LNCaP clone FGC (cell line): ENCODE results near the gene DIS3L.

Experiments
- DNase-seq: peaks from one replicate; pipeline ENCODE4 v3.0.0-alpha.2; 2011; ENCODE audit warnings: low read depth
- H3K4me3 ChIP-seq: 2 replicates; pipeline ENCODE4 v1.5.1; 2011; ENCODE audit warnings: mild to moderate bottlenecking, low read depth, low read length, control low read depth
- CTCF ChIP-seq: IDR thresholded peaks from 2 replicates; pipeline ENCODE4 v1.5.1; 2012; ENCODE audit warnings: mild to moderate bottlenecking; ENCODE audit not compliant: control insufficient read depth, insufficient read depth; ENCODE audit errors: extremely low read depth

DIS3L gene

GRCh38 chr15:66264859-66265513, 28.4 kb upstream of the DIS3L start:
- no peak overlapping the region for H3K4me3 ChIP-seq
- no peak for DNase-seq
- no peak for TF ChIP-seq CTCF

GRCh38 chr15:66269326-66270090, 23.9 kb upstream of the DIS3L start:
- H3K4me3 ChIP-seq = no peak overlapping the region
- DNase-seq = peak; percentile 88
- TF ChIP-seq CTCF = no peak

- DNase-seq = no peak
- H3K4me3 ChIP-seq = no peak overlapping the region
- TF ChIP-seq CTCF = no peak
These were observed 22.4 kb upstream of the DIS3L start for GRCh38 chr15:66270932-66271331.

- DNase-seq = no peak
- TF ChIP-seq CTCF = no peak
- no peak overlapping the region for H3K4me3 ChIP-seq
These were observed 18.0 kb upstream of the DIS3L start for GRCh38 chr15:66275352-66275751.

- no peak overlapping the region for H3K4me3 ChIP-seq
- DNase-seq = no peak
- no peak for TF ChIP-seq CTCF
These were observed 16.8 kb upstream of the DIS3L start for GRCh38 chr15:66276546-66276945.

GRCh38 chr15:66278056-66278455, 15.3 kb upstream of the DIS3L start:
- no peak for DNase-seq
- no peak overlapping the region for H3K4me3 ChIP-seq
- TF ChIP-seq CTCF = no peak

- DNase-seq = no peak
- no peak for TF ChIP-seq CTCF
These were observed 14.7 kb upstream of the DIS3L start for GRCh38 chr15:66278671-66279070.

More at GRCh38 chr15:66278671-66279070, 14.7 kb upstream of the DIS3L start:
- H3K4me3 ChIP-seq = no peak overlapping the region
